Liver (tissue), 9 donors: ENCODE results near the gene HIGD1A. TPM values are rescaled to one million over a fixed set of nuclear protein-coding genes. Genes with fewer than 3 reads are reported as not detected.

Experiments used
- DNase-seq: peaks from one replicate; pipeline ENCODE4 v3.0.0-alpha.2; 2017; ENCODE audit warnings: low spot score
- H3K27ac ChIP-seq, 2 donors: one replicate each; pipeline ENCODE4 v1.7.0; 2013; ENCODE audit warnings: inconsistent platforms in 2 of 2, low read length in 2 of 2, control low read depth in 1 of 2, low read depth in 1 of 2, mild to moderate bottlenecking in 1 of 2
- H3K27me3 ChIP-seq, 4 donors: one replicate each; pipeline versions ENCODE4 v1.6.1 to v1.7.0; 2013; ENCODE audit warnings: low read length in 3 of 4, inconsistent platforms in 1 of 4, mild to moderate bottlenecking in 1 of 4, moderate library complexity in 1 of 4; ENCODE audit not compliant: control insufficient read depth in 4 of 4, insufficient read depth in 4 of 4
- H3K36me3 ChIP-seq, 4 donors: one replicate each; pipeline versions ENCODE4 v1.6.1 to v1.7.0; 2013; ENCODE audit warnings: low read length in 3 of 4, mild to moderate bottlenecking in 3 of 4, low read depth in 1 of 4, moderate library complexity in 1 of 4; ENCODE audit not compliant: control insufficient read depth in 4 of 4, insufficient read depth in 3 of 4
- H3K4me1 ChIP-seq, 4 donors: one replicate each; pipeline versions ENCODE4 v1.6.1 to v1.7.0; 2013; ENCODE audit warnings: low read length in 3 of 4, mild to moderate bottlenecking in 3 of 4, moderate library complexity in 1 of 4; ENCODE audit not compliant: control insufficient read depth in 4 of 4, insufficient read depth in 4 of 4
- H3K4me3 ChIP-seq, 3 donors: one replicate each; pipeline versions ENCODE4 v1.6.1 to v1.7.0; 2013; ENCODE audit warnings: low read length in 3 of 3, control low read depth in 1 of 3, low read depth in 1 of 3, mild to moderate bottlenecking in 1 of 3
- H3K9ac ChIP-seq, 2 donors: one replicate each; pipeline ENCODE4 v1.7.0; 2013; ENCODE audit warnings: low read length in 2 of 2, mild to moderate bottlenecking in 2 of 2, moderate library complexity in 2 of 2, control low read depth in 1 of 2, low read depth in 1 of 2
- H3K9me3 ChIP-seq, 4 donors: one replicate each; pipeline versions ENCODE4 v1.6.1 to v1.7.0; 2013; ENCODE audit warnings: low read length in 3 of 4; ENCODE audit not compliant: control insufficient read depth in 4 of 4
- ATF3 ChIP-seq: IDR thresholded peaks from 2 replicates; pipeline ENCODE4 v1.6.1; 2016; ENCODE audit warnings: antibody characterized with exemption
- CTCF ChIP-seq: fragments of 150-350 bp; IDR thresholded peaks from 2 replicates; pipeline ENCODE4 v1.5.1; 2017; ENCODE audit warnings: improper control_type of control experiment, low read depth, low read length; ENCODE audit not compliant: missing input control
- EGR1 ChIP-seq, 2 donors: IDR thresholded peaks; 2 replicates each; pipeline ENCODE4 v1.6.1; 2016 to 2018; ENCODE audit warnings: antibody characterized with exemption in 2 of 2, low read depth in 2 of 2
- FOXA1 ChIP-seq: IDR thresholded peaks from 2 replicates; pipeline ENCODE4 v1.6.1; 2016; ENCODE audit warnings: antibody characterized with exemption
- FOXA2 ChIP-seq: IDR thresholded peaks from 2 replicates; pipeline ENCODE4 v1.6.1; 2016; ENCODE audit warnings: antibody characterized with exemption
- GABPA ChIP-seq, 2 donors: IDR thresholded peaks in 1 of 2; conservative IDR thresholded peaks in 1 of 2; 2 replicates each; pipeline ENCODE4 v1.6.1; 2016; ENCODE audit warnings: antibody characterized with exemption in 2 of 2, mild to moderate bottlenecking in 1 of 2, moderate library complexity in 1 of 2
- HNF4A ChIP-seq, 2 donors: conservative IDR thresholded peaks; 2 replicates each; pipeline ENCODE4 v1.6.1; 2016; ENCODE audit warnings: antibody characterized with exemption in 2 of 2, mild to moderate bottlenecking in 2 of 2
- HNF4G ChIP-seq: IDR thresholded peaks from 2 replicates; pipeline ENCODE4 v1.6.1; 2016; ENCODE audit warnings: antibody characterized with exemption
- JUND ChIP-seq, 2 donors: IDR thresholded peaks; 2 replicates each; pipeline ENCODE4 v1.6.1; 2016; ENCODE audit warnings: antibody characterized with exemption in 2 of 2
- NR2F2 ChIP-seq: IDR thresholded peaks from 2 replicates; pipeline ENCODE4 v1.6.1; 2016; ENCODE audit warnings: antibody characterized with exemption
- RAD21 ChIP-seq, 2 donors: IDR thresholded peaks; 2 replicates each; pipeline ENCODE4 v1.6.1; 2016; ENCODE audit warnings: antibody characterized with exemption in 2 of 2, mild to moderate bottlenecking in 2 of 2
- REST ChIP-seq: IDR thresholded peaks from 2 replicates; pipeline ENCODE4 v1.6.1; 2016; ENCODE audit warnings: antibody characterized with exemption, mild to moderate bottlenecking
- RXRA ChIP-seq, 2 donors: IDR thresholded peaks; 2 replicates each; pipeline ENCODE4 v1.6.1; 2017 to 2018; ENCODE audit warnings: antibody characterized with exemption in 2 of 2, mild to moderate bottlenecking in 1 of 2
- SP1 ChIP-seq: IDR thresholded peaks from 2 replicates; pipeline ENCODE4 v1.6.1; 2018; ENCODE audit warnings: antibody characterized with exemption, mild to moderate bottlenecking
- TAF1 ChIP-seq: conservative IDR thresholded peaks from 2 replicates; pipeline ENCODE4 v1.6.1; 2016; ENCODE audit warnings: antibody characterized with exemption, mild to moderate bottlenecking
- YY1 ChIP-seq: IDR thresholded peaks from 2 replicates; pipeline ENCODE4 v1.6.1; 2016; ENCODE audit warnings: antibody characterized with exemption, mild to moderate bottlenecking
- ZBTB33 ChIP-seq: IDR thresholded peaks from 2 replicates; pipeline ENCODE4 v1.6.1; 2016; ENCODE audit warnings: antibody characterized with exemption
- WGBS: extraction: QIAGEN DNeasy Blood & Tissue Kit; methylation state at CpG from one replicate; pipeline ENCODE4 v1.1.7; 2013; 5-methylcytosine and 5-hydroxymethylcytosine counted together
- polyA plus RNA-seq, 2 donors: library from polyadenylated mRNA; stranded (reverse) in 1 of 2; unstranded in 1 of 2; fragments of 200-250 nt in 1 of 2; fragments of >200 nt in 1 of 2; fragmentation: Nextera tagmentation in 1 of 2; extraction: Ambion mirVana in 1 of 2; gene quantifications; one replicate each; pipeline versions ENCODE4 v1.2.1 to v1.2.3, GENCODE V29; 2013 to 2015
- total RNA-seq, 2 donors: library from RNA; depleted of rRNA; stranded (reverse); fragments of >200 nt; gene quantifications; one replicate each; pipeline ENCODE4 v1.2.3, GENCODE V29; 2014
- TF ChIP-seq, protein P1 (sequence below): IDR thresholded peaks from 2 replicates; pipeline ENCODE4 v1.6.1; 2016; ENCODE audit warnings: antibody characterized with exemption
- donor health status: healthy.
- donor health status: healthy.
- donor health status: healthy.
- donor health status: healthy.
- donor health status: healthy.

Gene HIGD1A
- total and polyA plus RNA-seq, 4 donors, result 117 to 256 (median 245) TPM

DNA sequence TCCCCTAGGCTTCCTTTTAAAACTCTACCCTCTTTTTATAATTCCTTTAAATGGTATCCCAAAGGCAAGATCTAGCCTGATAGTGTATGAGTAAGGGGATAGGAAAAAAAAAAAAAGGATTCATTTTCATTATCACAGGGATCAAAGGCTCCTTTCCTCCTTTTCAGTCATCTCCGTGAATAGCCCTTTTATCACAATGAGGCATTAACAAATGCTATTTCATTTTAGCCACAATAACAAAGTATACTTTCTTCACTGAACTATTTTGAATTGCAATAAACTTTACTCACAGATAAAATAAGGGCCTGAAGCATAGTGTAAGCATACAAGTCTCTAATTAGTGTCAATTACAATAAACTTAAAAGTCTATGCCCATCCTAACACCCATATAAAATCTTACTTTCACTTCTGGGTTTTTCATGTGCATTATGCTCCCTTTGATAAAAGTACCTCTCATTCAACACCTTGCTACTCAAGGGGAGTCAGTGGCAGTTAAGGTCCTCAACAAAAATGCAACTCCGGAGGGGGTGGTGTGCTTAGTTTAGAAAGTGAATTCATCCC is 8.6 kb downstream of the HIGD1A start:
- DNase-seq, result no peak
- Histone ChIP-seq H3K9ac (no peak overlapping the region), H3K27me3 (no peaks in the 10 kb centered on the region), H3K4me1 (peaks cover 0 to 8% (median 2%) of the 10 kb centered on the region in 4 donors), H3K36me3 (peaks cover 0 to 14% (median 6%) of the 10 kb centered on the region in 4 donors), H3K4me3 (no peak overlapping the region), H3K27ac (no peak overlapping the region), H3K9me3 (no peaks in the 10 kb centered on the region)
- TF ChIP-seq GABPA (IDR thresholded peaks at IDR 0.05 in 1 of 2, conservative IDR thresholded peaks at IDR 0.05 in 1 of 2) (no peak), FOXA2 (no peak), FOXA1 (no peak), HNF4A (conservative IDR thresholded peaks at IDR 0.05) (no peak), ATF3 (no peak), RXRA (IDR thresholded peaks at IDR 0.05) (no peak), REST (no peak), EGR1 (IDR thresholded peaks at IDR 0.05; ENCODE audit: low read depth in 2 of 2) (no peak), JUND (IDR thresholded peaks at IDR 0.05) (no peak), TAF1 (no peak)
- 93% methylated on average over 2 of the region's 2 CpGs for WGBS

DNA sequence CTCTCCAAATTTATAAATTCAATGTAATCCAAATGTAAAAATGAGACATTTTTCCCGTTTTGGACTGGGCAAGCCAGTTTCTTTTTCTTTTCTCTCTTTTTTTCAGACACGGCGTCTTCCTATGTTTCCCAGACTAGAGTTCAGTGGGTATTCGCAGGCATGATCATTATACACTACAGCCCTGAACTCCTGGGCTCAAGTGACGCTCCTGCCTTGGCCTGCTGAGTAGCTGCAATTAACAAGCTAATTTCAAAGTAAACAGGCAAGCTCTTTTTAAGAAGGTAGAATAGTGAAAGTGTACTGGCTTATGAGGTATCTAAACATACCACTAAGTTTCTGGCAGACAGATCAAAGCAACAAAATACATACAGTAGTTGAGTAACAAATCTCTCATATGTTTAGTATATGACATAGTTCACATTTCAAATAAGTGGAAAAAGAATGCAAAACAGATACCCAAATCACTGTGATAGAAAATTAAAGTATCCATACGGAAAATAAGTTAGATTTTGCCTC is 13.5 kb downstream of the HIGD1A start:
- Histone ChIP-seq H3K9me3 (no peaks in the 10 kb centered on the region), H3K27me3 (no peaks in the 10 kb centered on the region), H3K9ac (no peak overlapping the region), H3K4me3 (no peak overlapping the region), H3K27ac (no peak overlapping the region), H3K4me1 (peaks cover 5 to 9% (median 8%) of the 10 kb centered on the region in 4 donors), H3K36me3 (peaks cover 4 to 19% (median 8%) of the 10 kb centered on the region in 4 donors)
- DNase-seq, result no peak
- WGBS, result 76% methylated on average over 6 of the region's 6 CpGs
- TF ChIP-seq HNF4G, result no peak
- TF ChIP-seq, protein P1, sequence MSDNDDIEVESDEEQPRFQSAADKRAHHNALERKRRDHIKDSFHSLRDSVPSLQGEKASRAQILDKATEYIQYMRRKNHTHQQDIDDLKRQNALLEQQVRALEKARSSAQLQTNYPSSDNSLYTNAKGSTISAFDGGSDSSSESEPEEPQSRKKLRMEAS, result no peak
- TF ChIP-seq GABPA (IDR thresholded peaks at IDR 0.05 in 1 of 2, conservative IDR thresholded peaks at IDR 0.05 in 1 of 2), result no peak
- no peak for TF ChIP-seq RXRA (IDR thresholded peaks at IDR 0.05)
- TF ChIP-seq EGR1 (IDR thresholded peaks at IDR 0.05; ENCODE audit: low read depth in 2 of 2), result no peak
- no peak for TF ChIP-seq FOXA1
- TF ChIP-seq RAD21 (IDR thresholded peaks at IDR 0.05), result no peak
- TF ChIP-seq SP1, result no peak
- TF ChIP-seq TAF1, result no peak
- TF ChIP-seq NR2F2, result no peak
- no peak for TF ChIP-seq ATF3
- TF ChIP-seq CTCF, result no peak
- no peak for TF ChIP-seq ZBTB33
- no peak for TF ChIP-seq JUND (IDR thresholded peaks at IDR 0.05)
- TF ChIP-seq HNF4A (conservative IDR thresholded peaks at IDR 0.05), result no peak
- no peak for TF ChIP-seq YY1
